CD4-positive, alpha-beta T cell (primary cell): ENCODE measurements around the gene CD70. TPM values are rescaled to one million over a fixed set of nuclear protein-coding genes. Genes with fewer than 3 reads are reported as not detected.

Source experiments
- ATAC-seq: fragments of 200-7000 bp; cut with Tn5 transposase; one replicate; pipeline ENCODE4 v1.10.0; 2022; ENCODE audit warnings: mild to moderate bottlenecking; ENCODE audit not compliant: poor library complexity
- CTCF ChIA-PET: fragments of 350-600 bp; sonication (Branson Sonifier 250); formaldehyde crosslinking; loops from one replicate; lab custom pipeline; 2021; ENCODE audit warnings: antibody characterized with exemption, inconsistent platforms; lab: Charles Lee
- POLR2A ChIA-PET: fragments of 350-600 bp; sonication (Branson Sonifier 250); formaldehyde crosslinking; loops from one replicate; lab custom pipeline; 2021; ENCODE audit warnings: antibody characterized with exemption, inconsistent platforms; lab: Charles Lee
- DNase-seq, 14 experiments: peaks; one replicate each; pipeline ENCODE4 v3.0.0-alpha.2; 2013 to 2020; ENCODE audit warnings: mixed read lengths in 2 of 14
- H3K27ac ChIP-seq, 2 donors: one replicate each; pipeline versions ENCODE4 v1.5.1 to v1.7.0; 2013; ENCODE audit warnings: low read length in 2 of 2, low read depth in 1 of 2, mild to moderate bottlenecking in 1 of 2
- H3K27me3 ChIP-seq, 2 experiments: 1 replicate in 1 of 2; 2 replicates in 1 of 2; pipeline versions ENCODE4 v1.6.1 to v1.7.0; 2013; ENCODE audit warnings: low read length in 2 of 2, control low read depth in 1 of 2, mild to moderate bottlenecking in 1 of 2, moderate library complexity in 1 of 2; ENCODE audit not compliant: insufficient read depth in 2 of 2, control insufficient read depth in 1 of 2
- H3K36me3 ChIP-seq: one replicate; pipeline ENCODE4 v1.6.1; 2013; ENCODE audit warnings: low read length, control low read depth; ENCODE audit not compliant: insufficient read depth
- H3K4me1 ChIP-seq: one replicate; pipeline ENCODE4 v1.6.1; 2013; ENCODE audit warnings: low read length, control low read depth; ENCODE audit not compliant: insufficient read depth
- H3K4me3 ChIP-seq: one replicate; pipeline ENCODE4 v1.5.1; 2013; ENCODE audit warnings: mild to moderate bottlenecking, low read length, moderate library complexity
- H3K9me3 ChIP-seq, 2 experiments: 1 replicate in 1 of 2; 2 replicates in 1 of 2; pipeline versions ENCODE4 v1.6.1 to v1.7.0; 2013; ENCODE audit warnings: low read length in 2 of 2, mild to moderate bottlenecking in 2 of 2, control low read depth in 1 of 2, moderate library complexity in 1 of 2; ENCODE audit not compliant: control insufficient read depth in 1 of 2, insufficient read depth in 1 of 2
- H3K27ac Mint-ChIP-seq: one replicate; pipeline ENCODE4 v1.8.0; 2020; ENCODE audit warnings: mixed read lengths
- H3K27me3 Mint-ChIP-seq: one replicate; pipeline ENCODE4 v1.8.0; 2021; ENCODE audit warnings: mixed read lengths
- H3K36me3 Mint-ChIP-seq: one replicate; pipeline ENCODE4 v1.8.0; 2021; ENCODE audit warnings: low read depth, mixed read lengths
- H3K4me1 Mint-ChIP-seq: one replicate; pipeline ENCODE4 v1.8.0; 2021; ENCODE audit warnings: low read depth, mixed read lengths
- H3K4me3 Mint-ChIP-seq: one replicate; pipeline ENCODE4 v1.8.0; 2020; ENCODE audit warnings: mild to moderate bottlenecking, mixed read lengths
- H3K9me3 Mint-ChIP-seq: one replicate; pipeline ENCODE4 v1.8.0; 2020; ENCODE audit warnings: mixed read lengths
- intact Hi-C, 2 experiments: fragments of 100-400 bp; cut with DNase I in 1 of 2; cut with micrococcal nuclease in 1 of 2; formaldehyde crosslinking; loops; one replicate each; pipeline versions ENCODE4 v1.15.1 to v1.9.0; 2023 to 2025; cut with DNase I, micrococcal nuclease
- total RNA-seq, 174 experiments: library from RNA in 2 of 174; stranded (reverse) in 2 of 174; gene quantifications; one replicate each; pipeline ENCODE4 v1.2.3 and lab custom pipeline; 2021 to 2026
- TF ChIP-seq, protein P1 (sequence below): fragments of 200-600 bp; IDR thresholded peaks from one replicate; pipeline ENCODE4 v1.8.0; 2022; ENCODE audit warnings: antibody characterized with exemption, mild to moderate bottlenecking

CD70 gene
- total RNA-seq, 2 experiments from 2014 or later, result not detected

DNA sequence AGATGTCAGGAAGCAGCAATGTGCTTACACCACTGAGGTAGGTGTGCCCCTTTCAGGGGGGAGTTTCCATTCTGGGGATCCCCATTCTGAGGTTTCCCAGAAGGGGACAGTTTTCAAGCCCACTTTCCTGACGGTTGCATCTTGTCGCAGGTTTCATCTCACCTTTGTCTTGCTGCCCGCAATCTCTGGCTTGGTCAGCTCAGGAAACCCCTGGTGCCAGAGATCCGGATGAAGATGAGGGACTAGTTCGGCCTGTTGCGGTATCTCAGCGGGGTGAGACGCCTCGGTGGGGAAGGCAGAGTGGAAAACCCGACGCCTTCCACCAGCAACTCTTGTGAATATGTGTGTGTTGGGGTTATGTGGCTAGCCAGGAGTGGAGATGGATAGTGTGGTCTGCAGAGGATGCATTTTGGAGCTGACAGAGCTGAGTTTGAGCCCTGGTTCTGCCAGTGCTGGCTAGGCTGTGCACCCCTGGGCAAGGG is 47.0 kb downstream of the CD70 start:
- intact Hi-C loops, result no loop called here
- H3K27me3 Mint-ChIP-seq, result peaks cover 6% of the 10 kb centered on the region
- no peaks in the 10 kb centered on the region for H3K36me3 ChIP-seq
- TF ChIP-seq, protein P1, sequence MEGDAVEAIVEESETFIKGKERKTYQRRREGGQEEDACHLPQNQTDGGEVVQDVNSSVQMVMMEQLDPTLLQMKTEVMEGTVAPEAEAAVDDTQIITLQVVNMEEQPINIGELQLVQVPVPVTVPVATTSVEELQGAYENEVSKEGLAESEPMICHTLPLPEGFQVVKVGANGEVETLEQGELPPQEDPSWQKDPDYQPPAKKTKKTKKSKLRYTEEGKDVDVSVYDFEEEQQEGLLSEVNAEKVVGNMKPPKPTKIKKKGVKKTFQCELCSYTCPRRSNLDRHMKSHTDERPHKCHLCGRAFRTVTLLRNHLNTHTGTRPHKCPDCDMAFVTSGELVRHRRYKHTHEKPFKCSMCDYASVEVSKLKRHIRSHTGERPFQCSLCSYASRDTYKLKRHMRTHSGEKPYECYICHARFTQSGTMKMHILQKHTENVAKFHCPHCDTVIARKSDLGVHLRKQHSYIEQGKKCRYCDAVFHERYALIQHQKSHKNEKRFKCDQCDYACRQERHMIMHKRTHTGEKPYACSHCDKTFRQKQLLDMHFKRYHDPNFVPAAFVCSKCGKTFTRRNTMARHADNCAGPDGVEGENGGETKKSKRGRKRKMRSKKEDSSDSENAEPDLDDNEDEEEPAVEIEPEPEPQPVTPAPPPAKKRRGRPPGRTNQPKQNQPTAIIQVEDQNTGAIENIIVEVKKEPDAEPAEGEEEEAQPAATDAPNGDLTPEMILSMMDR, result no peak
- peak in 1 of 14 experiments; percentile 53 for DNase-seq
- no peaks in the 10 kb centered on the region for H3K4me1 Mint-ChIP-seq
- H3K4me1 ChIP-seq, result no peaks in the 10 kb centered on the region
- no peak overlapping the region for H3K27ac Mint-ChIP-seq
- ChIA-PET CTCF (no interaction called here), POLR2A (no interaction called here)
- no peak for ATAC-seq
- H3K9me3 ChIP-seq, result no peaks in the 10 kb centered on the region
- H3K4me3 ChIP-seq, result no peak overlapping the region
- H3K27ac ChIP-seq, result no peak overlapping the region
- H3K27me3 ChIP-seq, result peaks cover 0 to 3% of the 10 kb centered on the region in 2 experiments
- no peaks in the 10 kb centered on the region for H3K9me3 Mint-ChIP-seq
- no peaks in the 10 kb centered on the region for H3K36me3 Mint-ChIP-seq
- H3K4me3 Mint-ChIP-seq, result no peak overlapping the region

DNA sequence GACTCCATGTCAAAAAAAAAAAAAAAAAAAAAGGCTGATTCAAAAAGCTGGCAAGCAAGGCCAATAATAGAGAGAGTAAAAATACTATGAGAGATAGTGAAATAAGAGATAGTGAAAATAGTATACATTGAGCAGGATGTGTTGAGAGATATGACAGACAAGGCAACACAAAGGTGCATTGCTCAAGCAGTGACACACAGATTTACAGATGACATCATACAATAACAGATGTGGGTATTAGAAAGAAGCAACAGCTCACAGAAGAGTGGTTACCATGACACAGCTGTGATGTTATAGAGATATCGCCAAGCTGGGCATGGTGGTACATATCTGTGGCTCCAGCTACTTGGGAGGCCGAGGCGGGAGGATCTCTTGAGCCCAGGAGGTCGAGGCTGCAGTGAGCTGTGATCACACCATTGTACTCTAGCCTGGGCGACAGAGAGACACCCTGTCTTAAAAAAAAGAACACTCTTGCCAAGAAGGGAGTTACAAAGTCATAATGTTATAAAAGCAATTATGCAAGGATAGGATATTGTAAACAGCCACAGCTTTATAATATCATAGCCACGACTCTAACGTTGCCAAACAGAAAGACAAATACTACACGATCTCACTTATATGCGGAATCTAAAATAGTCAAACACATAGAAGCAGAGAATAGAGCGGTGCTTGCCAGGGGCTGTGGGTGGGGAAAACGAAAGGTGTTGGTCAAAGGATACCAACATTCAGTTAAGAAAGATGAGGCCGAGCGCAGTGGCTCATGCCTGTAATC is 49.8 kb downstream of the CD70 start:
- no peaks in the 10 kb centered on the region for H3K36me3 Mint-ChIP-seq
- Histone ChIP-seq H3K4me1 (peaks cover 20% of the 10 kb centered on the region), H3K27ac (no peak overlapping the region), H3K27me3 (peaks cover 0 to 3% of the 10 kb centered on the region in 2 experiments), H3K4me3 (no peak overlapping the region), H3K36me3 (no peaks in the 10 kb centered on the region), H3K9me3 (peaks cover 0 to 6% of the 10 kb centered on the region in 2 experiments)
- DNase-seq, result no peak
- ATAC-seq, result no peak
- H3K27me3 Mint-ChIP-seq, result peaks cover 8% of the 10 kb centered on the region
- no peak overlapping the region for H3K4me3 Mint-ChIP-seq
- H3K9me3 Mint-ChIP-seq, result no peaks in the 10 kb centered on the region
- peaks cover 15% of the 10 kb centered on the region for H3K4me1 Mint-ChIP-seq
- TF ChIP-seq, protein P1, result no peak
- ChIA-PET POLR2A (no interaction called here), CTCF (interaction anchor here (1.5 kb wide), 1 partner anchor 11 kb away, joined by 4 read pairs; no protein-coding TSS in a partner anchor)
- intact Hi-C loops, result no loop called here
- no peak overlapping the region for H3K27ac Mint-ChIP-seq

DNA sequence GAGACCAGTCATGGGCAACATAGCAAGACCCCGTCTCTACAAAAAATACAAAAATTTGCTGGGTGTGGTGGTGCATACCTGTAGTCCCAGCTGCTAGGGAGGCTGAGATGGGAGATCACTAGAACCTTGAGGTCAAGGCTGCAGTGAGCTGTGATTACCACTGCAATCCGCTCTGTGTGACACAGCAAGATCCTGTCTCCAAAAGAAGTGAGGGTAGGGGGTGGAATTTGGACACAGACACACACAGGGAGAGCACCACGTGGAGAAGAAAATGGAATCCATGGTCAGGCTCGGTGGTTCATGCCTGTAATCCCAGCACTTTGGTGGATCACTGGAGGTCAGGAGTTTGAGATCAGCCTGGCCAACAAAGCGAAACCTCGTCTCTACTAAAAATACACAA is 51.4 kb downstream of the CD70 start:
- intact Hi-C loops, result no loop called here
- TF ChIP-seq, protein P1, result no peak
- Mint-ChIP-seq H3K36me3 (no peaks in the 10 kb centered on the region), H3K9me3 (no peaks in the 10 kb centered on the region), H3K27ac (no peak overlapping the region), H3K4me3 (no peak overlapping the region), H3K27me3 (peaks cover 24% of the 10 kb centered on the region), H3K4me1 (peaks cover 24% of the 10 kb centered on the region)
- Histone ChIP-seq H3K9me3 (peaks cover 0 to 6% of the 10 kb centered on the region in 2 experiments), H3K4me1 (peaks cover 26% of the 10 kb centered on the region), H3K36me3 (no peaks in the 10 kb centered on the region), H3K27me3 (peaks cover 0 to 4% of the 10 kb centered on the region in 2 experiments), H3K4me3 (no peak overlapping the region), H3K27ac (no peak overlapping the region)
- ChIA-PET POLR2A (no interaction called here), CTCF (no interaction called here)
- ATAC-seq, result no peak
- no peak for DNase-seq

Other genes with a start within 250 kb of the CD70 start
- gene CLPP, start 229.6 kb downstream of the CD70 start, total RNA-seq, result 10 to 100 TPM; 86.7 to 96.4 TPM
- 10 to 100 TPM; 75.3 to 78.7 TPM for gene ALKBH7, start 218.4 kb downstream of the CD70 start, total RNA-seq
- under 1 TPM; 0.81 to 0.85 TPM for gene PSPN, start 215.2 kb downstream of the CD70 start, total RNA-seq
- gene GTF2F1, start 198.0 kb downstream of the CD70 start, total RNA-seq, result 10 to 100 TPM; 56.1 to 61.1 TPM
- gene KHSRP, start 166.3 kb downstream of the CD70 start, total RNA-seq, result 100 to 1,000 TPM; 128 to 143 TPM
- gene SLC25A41, start 157.4 kb downstream of the CD70 start, total RNA-seq, result under 1 TPM; 0.30 to 0.50 TPM
- gene SLC25A23, start 131.4 kb downstream of the CD70 start, total RNA-seq, result 10 to 100 TPM; 10.5 to 10.8 TPM
- 1 to 10 TPM; 7.9 to 9.4 TPM for gene CRB3, start 126.9 kb downstream of the CD70 start, total RNA-seq
- 100 to 1,000 TPM; 111 to 118 TPM for gene DENND1C, start 109.4 kb downstream of the CD70 start, total RNA-seq
- gene TUBB4A, start 88.8 kb downstream of the CD70 start, total RNA-seq, result under 1 TPM; 0.53 to 0.88 TPM
- 1 to 10 TPM; 1.5 to 1.8 TPM for gene TNFSF9, start 60.1 kb downstream of the CD70 start, total RNA-seq
- 1 to 10 TPM; 2.5 to 2.6 TPM for gene TNFSF14, start 79.0 kb upstream of the CD70 start, total RNA-seq
- under 1 TPM in 1 of 2 experiments, not detected in 1; 0.55 TPM for gene C3, start 129.5 kb upstream of the CD70 start, total RNA-seq
- 10 to 100 TPM; 34.5 to 36.6 TPM for gene GPR108, start 146.4 kb upstream of the CD70 start, total RNA-seq
- gene TRIP10, start 148.5 kb upstream of the CD70 start, total RNA-seq, result 1 to 10 TPM; 1.6 to 1.9 TPM
- 10 to 100 TPM; 39.2 to 41.3 TPM for gene SH2D3A, start 176.3 kb upstream of the CD70 start, total RNA-seq
- gene VAV1, start 181.6 kb upstream of the CD70 start, total RNA-seq, result 10 to 100 TPM; 70.0 to 70.1 TPM